H7 (cell line): ENCODE measurements around the gene EFHB. TPM values are rescaled to one million over a fixed set of nuclear protein-coding genes. Genes with fewer than 3 reads are reported as not detected.
"Not testable (repeated sequence)": the region's sequence is repeated elsewhere in the genome, so short reads cannot be mapped to it uniquely, and the experiment has no call there.

Experiments
- DNase-seq: peaks from one replicate; pipeline ENCODE4 v3.0.0; 2012
- H3K27me3 ChIP-seq: 2 replicates; pipeline ENCODE4 v1.6.0; 2011; ENCODE audit warnings: mild to moderate bottlenecking, low read length; ENCODE audit not compliant: control insufficient read depth, insufficient read depth
- H3K36me3 ChIP-seq: replicated peaks from 2 replicates; pipeline ENCODE4 v1.5.1; 2011; ENCODE audit warnings: low read length; ENCODE audit not compliant: control insufficient read depth, insufficient read depth
- H3K4me3 ChIP-seq: 2 replicates; pipeline ENCODE4 v1.5.1; 2011; ENCODE audit warnings: low read depth, mild to moderate bottlenecking, control low read depth, low read length, moderate library complexity; ENCODE audit not compliant: insufficient read depth
- total RNA-seq: library from RNA; depleted of rRNA; stranded (reverse); fragments of >200 nt; shearing (Covaris generic); gene quantifications from 2 replicates; pipeline ENCODE4 v1.2.3, GENCODE V29; 2014; rRNA removed

EFHB gene
- 0.17 and 0.22 TPM in 2 replicates for total RNA-seq

- H3K27me3 ChIP-seq, result no peaks in the 10 kb centered on the region
- peak; percentile 68 for DNase-seq
- no peaks in the 10 kb centered on the region for H3K36me3 ChIP-seq
- H3K4me3 ChIP-seq, result peak within 1 kb of the TSS; percentile 44; the same call in 1 of the 2 replicates
Measured at GRCh38 chr3:19934098-19934566, at the start of gene EFHB. TSS of gene EFHB (minus strand) at chr3:19934217. CDS start at chr3:19934018, 199 bp downstream.

GRCh38 chr3:19972054-19972453 lies 38.0 kb upstream of the EFHB start:
- no peak overlapping the region for H3K4me3 ChIP-seq
- no peak for DNase-seq
- peaks cover 8% of the 10 kb centered on the region for H3K36me3 ChIP-seq
- no peaks in the 10 kb centered on the region for H3K27me3 ChIP-seq

- no peak overlapping the region for H3K4me3 ChIP-seq
- peaks cover 2% of the 10 kb centered on the region for H3K36me3 ChIP-seq
- no peak for DNase-seq
- H3K27me3 ChIP-seq, result no peaks in the 10 kb centered on the region
Measured at GRCh38 chr3:19970327-19970726, 36.3 kb upstream of the EFHB start.

GRCh38 chr3:19967812-19968211 lies 33.8 kb upstream of the EFHB start:
- Histone ChIP-seq H3K4me3 (no peak overlapping the region), H3K27me3 (no peaks in the 10 kb centered on the region), H3K36me3 (no peaks in the 10 kb centered on the region; the same call in none of the 2 replicates)
- DNase-seq, result no peak

GRCh38 chr3:19967208-19967607 lies 33.2 kb upstream of the EFHB start:
- no peak overlapping the region for H3K4me3 ChIP-seq
- DNase-seq, result no peak
- H3K36me3 ChIP-seq, result no peaks in the 10 kb centered on the region; the same call in none of the 2 replicates
- no peaks in the 10 kb centered on the region for H3K27me3 ChIP-seq

- no peaks in the 10 kb centered on the region for H3K27me3 ChIP-seq
- H3K36me3 ChIP-seq, result peaks cover 2% of the 10 kb centered on the region
- DNase-seq, result no peak
- H3K4me3 ChIP-seq, result no peak overlapping the region
Measured at GRCh38 chr3:19961960-19962359, 27.9 kb upstream of the EFHB start.

- DNase-seq, result no peak
- no peak overlapping the region for H3K4me3 ChIP-seq
- no peaks in the 10 kb centered on the region for H3K27me3 ChIP-seq
- H3K36me3 ChIP-seq, result peaks cover 4% of the 10 kb centered on the region
Measured at GRCh38 chr3:19960696-19961095, 26.7 kb upstream of the EFHB start.

- Histone ChIP-seq H3K36me3 (peaks cover 8% of the 10 kb centered on the region), H3K4me3 (no peak overlapping the region), H3K27me3 (no peaks in the 10 kb centered on the region)
- no peak for DNase-seq
Measured at GRCh38 chr3:19959505-19959904, 25.5 kb upstream of the EFHB start.

- peaks cover 17% of the 10 kb centered on the region for H3K36me3 ChIP-seq
- H3K27me3 ChIP-seq, DNase-seq, H3K4me3 ChIP-seq: not testable (repeated sequence)
Measured at GRCh38 chr3:19957354-19957753, 23.3 kb upstream of the EFHB start.

GRCh38 chr3:19954676-19955075 lies 20.7 kb upstream of the EFHB start:
- Histone ChIP-seq H3K36me3 (peaks cover 25% of the 10 kb centered on the region), H3K4me3 (no peak overlapping the region), H3K27me3 (no peaks in the 10 kb centered on the region)
- no peak for DNase-seq

- H3K4me3 ChIP-seq, result no peak overlapping the region
- DNase-seq, result no peak
- no peaks in the 10 kb centered on the region for H3K27me3 ChIP-seq
- peaks cover 23% of the 10 kb centered on the region for H3K36me3 ChIP-seq
Measured at GRCh38 chr3:19950316-19950715, 16.3 kb upstream of the EFHB start.

GRCh38 chr3:19948226-19948591 lies 14.2 kb upstream of the EFHB start:
- H3K36me3 ChIP-seq, result peaks cover 11% of the 10 kb centered on the region
- no peak for DNase-seq

GRCh38 chr3:19947549-19948225 lies 13.7 kb upstream of the EFHB start:
- peak overlapping the region; percentile 96 for H3K4me3 ChIP-seq
- no peaks in the 10 kb centered on the region for H3K27me3 ChIP-seq
- peak; percentile 63 for DNase-seq
- peaks cover 10% of the 10 kb centered on the region for H3K36me3 ChIP-seq

More at GRCh38 chr3:19948226-19948591, 14.2 kb upstream of the EFHB start:
- Histone ChIP-seq H3K4me3 (peak overlapping the region; percentile 96), H3K27me3 (no peaks in the 10 kb centered on the region)

GRCh38 chr3:19946832-19947548 lies 13.0 kb upstream of the EFHB start, which contains the start of gene RAB5A:
TSS of gene RAB5A (plus strand) at chr3:19947097. CDS start at chr3:19950899, 3,802 bp downstream.
- H3K27me3 ChIP-seq, result no peaks in the 10 kb centered on the region
- H3K36me3 ChIP-seq, result peaks cover 10% of the 10 kb centered on the region
- DNase-seq, result peak; percentile 95
- H3K4me3 ChIP-seq, result peak within 1 kb of the TSS; percentile 96
